Astrocyte (in vitro differentiated cells and primary cell): Measurements from ENCODE around the gene MBNL2.

Experiments
- EZH2 ChIP-seq: IDR thresholded peaks from 2 replicates; pipeline ENCODE4 v1.6.1; 2012; ENCODE audit warnings: mild to moderate bottlenecking, low read length, inconsistent platforms; ENCODE audit not compliant: insufficient read depth
- TF ChIP-seq, protein P1 (sequence below): IDR thresholded peaks from 2 replicates; pipeline ENCODE4 v1.5.1; 2011; ENCODE audit warnings: low read depth, mild to moderate bottlenecking, inconsistent platforms, low read length, moderate library complexity; ENCODE audit not compliant: insufficient read depth

GRCh38 chr13:97435323-97435722 is 213.2 kb downstream of the MBNL2 start:
- TF ChIP-seq, protein P1, sequence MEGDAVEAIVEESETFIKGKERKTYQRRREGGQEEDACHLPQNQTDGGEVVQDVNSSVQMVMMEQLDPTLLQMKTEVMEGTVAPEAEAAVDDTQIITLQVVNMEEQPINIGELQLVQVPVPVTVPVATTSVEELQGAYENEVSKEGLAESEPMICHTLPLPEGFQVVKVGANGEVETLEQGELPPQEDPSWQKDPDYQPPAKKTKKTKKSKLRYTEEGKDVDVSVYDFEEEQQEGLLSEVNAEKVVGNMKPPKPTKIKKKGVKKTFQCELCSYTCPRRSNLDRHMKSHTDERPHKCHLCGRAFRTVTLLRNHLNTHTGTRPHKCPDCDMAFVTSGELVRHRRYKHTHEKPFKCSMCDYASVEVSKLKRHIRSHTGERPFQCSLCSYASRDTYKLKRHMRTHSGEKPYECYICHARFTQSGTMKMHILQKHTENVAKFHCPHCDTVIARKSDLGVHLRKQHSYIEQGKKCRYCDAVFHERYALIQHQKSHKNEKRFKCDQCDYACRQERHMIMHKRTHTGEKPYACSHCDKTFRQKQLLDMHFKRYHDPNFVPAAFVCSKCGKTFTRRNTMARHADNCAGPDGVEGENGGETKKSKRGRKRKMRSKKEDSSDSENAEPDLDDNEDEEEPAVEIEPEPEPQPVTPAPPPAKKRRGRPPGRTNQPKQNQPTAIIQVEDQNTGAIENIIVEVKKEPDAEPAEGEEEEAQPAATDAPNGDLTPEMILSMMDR: no peak
- TF ChIP-seq EZH2: no peak
